HG03095 (cell line): ENCODE data around the gene AIPL1.

Source experiments
- ATAC-seq: cut with Tn5 transposase; IDR thresholded peaks from one replicate; pipeline ENCODE4 v1.9.1; 2021; ENCODE audit warnings: moderate library complexity; ENCODE audit not compliant: unreplicated experiment

AIPL1 gene

GRCh38 chr17:6450926-6451832 lies 16.3 kb upstream of the AIPL1 start:
- no peak for ATAC-seq

- ATAC-seq, result no peak
These were observed 14.4 kb upstream of the AIPL1 start for GRCh38 chr17:6449307-6449706.

GRCh38 chr17:6448473-6448872 lies 13.6 kb upstream of the AIPL1 start:
- no peak for ATAC-seq

GRCh38 chr17:6446516-6447100 lies 11.7 kb upstream of the AIPL1 start:
- no peak for ATAC-seq

GRCh38 chr17:6444571-6445335 lies 9.8 kb upstream of the AIPL1 start:
- no peak for ATAC-seq

- ATAC-seq, result peak; percentile 74
These were observed 9.0 kb upstream of the AIPL1 start, which contains the start of gene PIMREG for GRCh38 chr17:6443692-6444570. Gene PIMREG, plus strand, starts transcription at chr17:6444455. Its CDS starts 656 bp downstream, at chr17:6445111.

GRCh38 chr17:6442775-6443174 lies 7.9 kb upstream of the AIPL1 start:
- no peak for ATAC-seq

- no peak for ATAC-seq
These were observed 5.0 kb upstream of the AIPL1 start for GRCh38 chr17:6439951-6440350.

GRCh38 chr17:6437956-6438355 lies 3.0 kb upstream of the AIPL1 start:
- ATAC-seq, result no peak

- ATAC-seq, result no peak
These were observed 2.5 kb upstream of the AIPL1 start for GRCh38 chr17:6437466-6437865.

GRCh38 chr17:6435968-6436367 lies 1.0 kb upstream of the AIPL1 start:
- no peak for ATAC-seq

- ATAC-seq, result no peak
These were observed 4.2 kb downstream of the AIPL1 start for GRCh38 chr17:6430769-6431168.

- ATAC-seq, result no peak
These were observed 5.7 kb downstream of the AIPL1 start for GRCh38 chr17:6429266-6429665.

- ATAC-seq, result no peak
These were observed 6.5 kb downstream of the AIPL1 start for GRCh38 chr17:6428207-6428965.

GRCh38 chr17:6427279-6427781 lies 7.6 kb downstream of the AIPL1 start:
- no peak for ATAC-seq

GRCh38 chr17:6426356-6427101 lies 8.4 kb downstream of the AIPL1 start:
- no peak for ATAC-seq

GRCh38 chr17:6425407-6425806 lies 9.5 kb downstream of the AIPL1 start:
- no peak for ATAC-seq

GRCh38 chr17:6423931-6424330 lies 11.0 kb downstream of the AIPL1 start:
- ATAC-seq, result no peak

- ATAC-seq, result no peak
These were observed 12.2 kb downstream of the AIPL1 start for GRCh38 chr17:6422654-6423241.
